Activated CD4-positive, alpha-beta T cell treated with anti-CD3 and anti-CD28 coated beads, Interleukin-2, amount 50 U/mL, for 24 hours (primary cell): ENCODE data around the gene ZNF789.
A peak's percentile ranks its signal among the peaks of the same experiment; 100 is the strongest.

Experiments
- DNase-seq, 2 donors: peaks; one replicate each; pipeline ENCODE4 v3.0.0-alpha.2; 2020; ENCODE audit warnings: low read depth in 1 of 2, low spot score in 1 of 2

The ZNF789 gene

GRCh38 chr7:99504281-99504602 is 31.6 kb downstream of the ZNF789 start:
- DNase-seq: no peak

- peak; percentile 95 for DNase-seq
Measured at GRCh38 chr7:99504603-99505323, 32.1 kb downstream of the ZNF789 start, which contains the start of gene ZKSCAN5. Gene ZKSCAN5 (plus strand): TSS chr7:99504662. CDS start chr7:99506045, 1,383 bp downstream.

- no peak for DNase-seq
Measured at GRCh38 chr7:99505324-99505662, 32.6 kb downstream of the ZNF789 start.

GRCh38 chr7:99514050-99514449 is 41.4 kb downstream of the ZNF789 start:
- DNase-seq: no peak

- DNase-seq: no peak
Measured at GRCh38 chr7:99521399-99521798, 48.7 kb downstream of the ZNF789 start.

GRCh38 chr7:99525713-99526440 is 53.2 kb downstream of the ZNF789 start:
- DNase-seq: peak in 1 of 2 donors; percentile 4

- no peak for DNase-seq
Measured at GRCh38 chr7:99531354-99531765, 58.7 kb downstream of the ZNF789 start.

- DNase-seq: no peak
Measured at GRCh38 chr7:99535667-99536066, 63.0 kb downstream of the ZNF789 start.
